Measurements from ENCODE around the gene REELD1. TPM values are rescaled to one million over a fixed set of nuclear protein-coding genes. Genes with fewer than 3 reads are reported as not detected.

REELD1 gene
- total RNA-seq, 1 experiment from 2014 or later = not detected

- Histone ChIP-seq H2AFZ (ENCODE audit: low read length) (no peak overlapping the region), H4K91ac (ENCODE audit: insufficient read length, low read depth, low read length) (no peak overlapping the region), H2BK5ac (ENCODE audit: insufficient read length, low read length) (no peak overlapping the region), H3K56ac (ENCODE audit: insufficient read length, low read depth, low read length) (no peak overlapping the region), H4K5ac (ENCODE audit: insufficient read length, low read depth, low read length) (no peak overlapping the region), H4K20me1 (ENCODE audit: control insufficient read depth, insufficient read depth, insufficient read length) (no peaks in the 10 kb centered on the region), H2BK12ac (ENCODE audit: insufficient read length, low read depth, low read length) (no peak overlapping the region), H3K27me3 (ENCODE audit: insufficient read depth, low read length) (no peaks in the 10 kb centered on the region), H3K18ac (ENCODE audit: insufficient read length, low read depth, low read length) (no peak overlapping the region), H2BK120ac (ENCODE audit: low read depth, low read length, poor library complexity, severe bottlenecking) (no peak overlapping the region), H2BK20ac (ENCODE audit: low read depth, low read length, poor library complexity, severe bottlenecking) (no peak overlapping the region), H2AK5ac (ENCODE audit: insufficient read length, low read length) (no peak overlapping the region), H2BK15ac (ENCODE audit: low read depth, low read length) (no peak overlapping the region), H3K4me1 (ENCODE audit: insufficient read depth, low read length) (no peaks in the 10 kb centered on the region), H3K79me1 (ENCODE audit: insufficient read depth, low read depth, low read length, poor library complexity, severe bottlenecking) (no peaks in the 10 kb centered on the region), H3K79me2 (ENCODE audit: insufficient read depth, low read length) (no peaks in the 10 kb centered on the region), H3K4ac (ENCODE audit: low read depth, low read length) (no peak overlapping the region), H3K4me2 (ENCODE audit: insufficient read depth, insufficient read length, low read length) (no peak overlapping the region), H3K23me2 (ENCODE audit: insufficient read length, low read depth, low read length, poor library complexity, severe bottlenecking) (no peaks in the 10 kb centered on the region), H3K23ac (ENCODE audit: insufficient read length, low read depth, low read length) (no peak overlapping the region), H3K27ac (ENCODE audit: insufficient read length, low read depth, low read length) (no peak overlapping the region), H3K9me3 (ENCODE audit: control insufficient read depth, low read depth, low read length) (no peaks in the 10 kb centered on the region), H3T11ph (ENCODE audit: low read length) (no peak overlapping the region), H4K8ac (replicated peaks; ENCODE audit: insufficient read length, low read depth, low read length) (no peak overlapping the region), H3K9ac (ENCODE audit: extremely low read depth, insufficient read length, low read length) (no peak overlapping the region), H3K14ac (ENCODE audit: insufficient read depth, low read length) (no peak overlapping the region)
- no peak overlapping the region for H3K27ac Mint-ChIP-seq
- DNase-seq = no peak
- WGBS (ENCODE audit: extremely low coverage, insufficient read length, low lambda C conversion rate) = no CpG with 5 or more reads among the region's 9 CpGs
- TF ChIP-seq CTCF (conservative IDR thresholded peaks at IDR 0.05) = no peak
- no peaks in the 10 kb centered on the region for H3K4me1 Mint-ChIP-seq
- no peak overlapping the region for H3K4me3 Mint-ChIP-seq
- H3K27me3 Mint-ChIP-seq (ENCODE audit: low read depth) = peaks cover 5% of the 10 kb centered on the region
- H3K36me3 Mint-ChIP-seq (ENCODE audit: insufficient read depth in 1 of 3, low read depth in 3 of 3) = no peaks in the 10 kb centered on the region
- H3K9me3 Mint-ChIP-seq = no peaks in the 10 kb centered on the region
These were observed 1.6 kb upstream of the REELD1 start for GRCh38 chr4:146212781-146213180.

Data from H9 (cell line).